Measurements from ENCODE around the gene SLCO4A1.

The SLCO4A1 gene, protein sequence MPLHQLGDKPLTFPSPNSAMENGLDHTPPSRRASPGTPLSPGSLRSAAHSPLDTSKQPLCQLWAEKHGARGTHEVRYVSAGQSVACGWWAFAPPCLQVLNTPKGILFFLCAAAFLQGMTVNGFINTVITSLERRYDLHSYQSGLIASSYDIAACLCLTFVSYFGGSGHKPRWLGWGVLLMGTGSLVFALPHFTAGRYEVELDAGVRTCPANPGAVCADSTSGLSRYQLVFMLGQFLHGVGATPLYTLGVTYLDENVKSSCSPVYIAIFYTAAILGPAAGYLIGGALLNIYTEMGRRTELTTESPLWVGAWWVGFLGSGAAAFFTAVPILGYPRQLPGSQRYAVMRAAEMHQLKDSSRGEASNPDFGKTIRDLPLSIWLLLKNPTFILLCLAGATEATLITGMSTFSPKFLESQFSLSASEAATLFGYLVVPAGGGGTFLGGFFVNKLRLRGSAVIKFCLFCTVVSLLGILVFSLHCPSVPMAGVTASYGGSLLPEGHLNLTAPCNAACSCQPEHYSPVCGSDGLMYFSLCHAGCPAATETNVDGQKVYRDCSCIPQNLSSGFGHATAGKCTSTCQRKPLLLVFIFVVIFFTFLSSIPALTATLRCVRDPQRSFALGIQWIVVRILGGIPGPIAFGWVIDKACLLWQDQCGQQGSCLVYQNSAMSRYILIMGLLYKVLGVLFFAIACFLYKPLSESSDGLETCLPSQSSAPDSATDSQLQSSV

DNA sequence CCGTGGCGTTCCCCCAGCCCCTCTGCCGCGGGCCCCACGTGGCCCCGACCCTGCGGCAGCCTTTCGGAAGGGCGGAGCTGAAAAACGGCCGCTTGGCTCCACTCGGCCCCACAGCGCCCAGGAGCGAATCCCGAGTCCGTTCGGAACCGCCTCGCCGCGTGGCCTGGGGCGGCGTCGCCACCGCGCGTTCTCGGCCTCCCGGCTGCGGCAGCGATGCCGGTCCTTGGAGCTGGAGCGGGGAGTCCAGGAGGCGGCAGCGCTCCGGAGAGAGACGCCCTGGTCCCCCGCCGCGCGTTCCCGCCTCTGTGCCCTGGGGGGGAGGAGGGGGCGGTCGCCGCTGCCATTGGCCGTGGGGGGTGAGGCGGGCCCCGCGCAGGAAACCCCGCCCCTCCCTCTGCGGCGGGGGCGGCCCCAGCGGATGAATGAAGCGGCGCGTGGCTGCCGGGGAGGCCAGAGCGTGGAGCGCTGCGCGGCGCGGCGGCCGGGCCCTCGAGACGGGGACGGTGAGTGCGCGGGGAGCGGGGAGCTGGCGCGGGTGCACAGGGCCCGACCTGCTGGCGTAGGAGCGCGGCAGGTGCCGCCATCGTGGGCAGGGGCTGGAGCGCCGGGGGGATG, at the start of gene SLCO4A1:
Gene SLCO4A1, plus strand, starts transcription at position 453 of the 615 bp plus-strand sequence. CDS start 13,952 bp downstream, outside the sequence.
- DNase-seq = peak; percentile 47 to 84 (median 67)

DNA sequence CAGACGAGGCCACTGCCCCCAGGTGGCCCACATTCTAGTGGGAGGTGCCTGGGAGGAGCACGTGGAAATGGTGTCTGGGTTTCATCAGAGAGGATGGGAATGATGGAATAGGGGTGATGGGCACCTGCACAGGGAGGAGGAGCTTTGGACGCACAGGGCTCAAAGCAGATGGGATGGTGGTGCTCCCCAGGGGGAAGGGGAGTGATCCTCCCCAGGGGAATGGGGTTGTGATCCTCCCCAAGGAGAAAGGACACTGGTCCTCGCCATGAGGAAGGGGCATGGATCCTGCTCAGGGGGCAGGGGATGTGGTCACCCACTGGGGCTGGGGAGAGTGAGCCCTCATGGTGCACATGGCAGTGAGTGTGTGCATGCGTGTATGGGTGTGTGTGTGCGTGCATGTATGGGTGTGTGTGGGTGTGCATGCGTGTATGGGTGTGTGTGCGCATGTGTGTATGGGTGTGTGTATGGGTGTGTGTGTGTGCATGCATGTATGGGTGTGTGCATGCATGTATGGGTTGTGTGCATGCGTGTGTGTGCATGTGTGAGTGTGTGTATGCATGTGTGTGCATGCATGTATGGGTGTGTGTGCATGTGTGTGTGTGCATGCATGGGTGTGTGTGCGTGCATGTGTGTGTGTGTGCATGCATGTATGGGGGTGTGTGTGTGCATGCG, 49.7 kb upstream of the SLCO4A1 start:
- DNase-seq = no peak

DNA sequence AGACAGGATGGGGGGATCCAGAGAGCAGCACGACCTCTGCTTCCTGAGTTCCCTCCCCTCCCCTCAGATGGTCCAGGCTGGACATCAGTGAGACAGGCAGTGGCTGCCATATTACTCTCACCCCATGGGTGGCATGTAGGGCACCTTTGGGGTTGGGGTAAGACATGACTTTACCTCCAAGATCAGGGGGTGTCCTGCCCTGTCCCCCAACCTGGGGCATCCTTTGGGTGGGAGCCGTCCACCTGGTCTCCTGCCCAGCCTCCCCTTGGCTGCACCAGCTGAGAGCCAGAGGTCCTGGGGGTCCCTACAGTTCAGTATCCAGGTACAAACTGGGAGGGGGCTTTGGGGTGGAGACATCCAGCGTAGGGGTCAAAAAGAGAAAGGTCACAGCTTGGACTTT, 48.7 kb upstream of the SLCO4A1 start:
- DNase-seq = no peak

DNA sequence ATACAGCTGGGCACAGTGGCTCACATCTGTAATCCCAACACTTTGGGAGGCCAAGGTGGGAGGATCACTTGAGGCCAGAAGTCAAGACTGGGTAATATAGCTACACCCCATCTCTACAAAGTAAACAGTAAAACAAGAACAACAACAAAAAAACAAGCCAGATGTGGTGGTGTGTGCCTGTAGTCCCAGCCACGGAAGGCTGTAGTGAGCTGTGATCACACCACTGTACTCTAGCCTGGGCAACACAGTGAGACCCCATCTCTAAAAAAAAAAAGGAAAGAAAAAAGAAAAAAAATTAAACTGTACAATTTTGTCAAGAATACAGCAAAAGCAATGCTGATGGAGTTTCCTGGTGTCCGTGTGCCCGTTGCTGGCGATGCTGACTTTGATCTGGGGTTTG, 47.2 kb upstream of the SLCO4A1 start:
- no peak for DNase-seq

DNA sequence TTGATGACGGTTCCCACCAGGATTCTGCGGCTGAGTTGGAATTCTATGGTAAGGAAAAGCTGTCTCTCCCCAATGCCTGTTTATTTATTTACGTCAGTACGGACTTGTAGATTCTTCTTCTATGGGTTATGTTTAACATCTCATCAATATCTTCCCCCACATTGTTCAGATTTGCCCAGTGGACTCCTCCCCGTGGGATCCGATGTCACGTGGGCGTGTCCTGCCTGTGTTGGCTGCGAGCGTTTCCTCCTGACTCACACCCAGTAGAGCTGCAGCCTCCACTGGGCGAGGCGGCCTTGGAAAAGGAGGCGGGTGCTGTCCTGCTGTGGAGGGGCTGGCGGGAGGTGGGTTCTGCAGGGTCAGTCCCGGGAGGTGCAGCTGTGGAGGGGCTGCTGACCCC, 46.8 kb upstream of the SLCO4A1 start:
- no peak for DNase-seq

DNA sequence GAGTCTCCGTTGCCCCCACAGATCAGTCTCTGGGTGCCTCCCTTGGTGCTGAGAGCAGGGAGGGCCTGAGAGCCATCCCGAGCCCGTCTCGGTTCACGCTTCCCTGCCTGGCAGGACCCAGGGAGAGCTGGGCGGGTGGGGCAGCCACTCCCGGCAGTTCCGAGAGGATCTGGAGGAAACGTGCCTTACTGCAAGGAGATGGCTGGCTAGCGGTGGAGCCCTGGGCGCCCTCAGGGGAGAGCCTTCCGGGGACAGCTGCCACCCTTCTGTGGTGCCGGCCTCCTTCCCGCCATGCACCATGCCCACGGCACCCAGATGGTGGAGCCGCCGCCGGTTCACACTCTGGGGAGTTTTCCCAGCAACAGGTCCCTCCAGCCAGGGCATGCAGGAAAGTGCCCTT, 45.8 kb upstream of the SLCO4A1 start:
- no peak for DNase-seq

DNA sequence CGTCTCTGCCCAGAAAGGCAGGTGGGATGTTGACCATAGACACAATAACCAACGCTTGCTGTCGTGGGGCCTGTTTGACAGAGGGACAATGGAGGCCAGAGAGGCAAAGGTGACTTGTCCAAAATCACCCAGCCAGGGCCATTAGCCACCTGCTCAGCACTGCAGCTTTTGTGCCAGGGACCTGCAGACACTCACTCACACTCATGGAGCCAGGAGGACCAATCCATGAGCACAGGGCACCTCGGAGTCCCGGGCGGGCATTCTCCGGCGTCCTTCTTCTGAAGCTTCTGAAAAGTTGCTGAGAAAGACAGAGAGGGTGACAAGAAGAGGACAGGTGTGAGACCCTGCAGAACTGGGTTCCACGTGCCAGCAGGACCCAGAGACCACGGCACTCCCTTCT, 45.4 kb upstream of the SLCO4A1 start:
- DNase-seq = no peak

DNA sequence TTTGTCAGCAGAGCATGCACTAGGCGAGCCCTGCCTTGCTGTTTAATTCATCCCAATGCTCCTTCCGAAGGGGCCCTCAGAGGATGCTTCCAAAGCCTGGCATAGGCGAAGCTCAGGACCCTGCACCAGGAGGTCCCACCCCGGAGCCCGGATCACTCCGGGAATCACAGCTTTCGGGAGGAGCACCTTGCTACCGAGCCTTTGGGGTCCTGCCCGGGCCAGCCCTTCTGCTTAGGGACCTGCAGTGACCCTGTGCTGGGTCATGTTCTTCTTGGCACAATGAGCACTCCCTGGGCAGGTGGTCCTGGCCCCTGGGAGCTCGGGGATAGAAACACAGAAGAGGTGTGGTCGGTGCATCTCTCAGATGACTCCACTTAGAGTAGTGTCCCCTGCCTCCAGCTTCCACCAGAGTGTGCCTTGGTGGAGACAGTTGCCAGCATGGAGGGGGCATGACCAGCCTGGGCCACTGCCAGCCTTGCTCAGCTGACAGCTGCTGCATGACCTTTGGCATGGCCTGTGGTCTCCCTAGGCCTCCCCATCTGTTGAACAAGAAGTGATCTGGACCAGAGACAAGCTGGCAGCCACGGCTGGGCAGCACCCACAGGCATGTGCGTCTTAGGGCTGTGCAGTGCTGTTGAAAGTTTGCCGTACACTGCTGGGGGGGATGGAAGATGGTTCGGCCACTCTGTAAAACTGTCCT, 44.7 kb upstream of the SLCO4A1 start:
- DNase-seq = no peak

DNA sequence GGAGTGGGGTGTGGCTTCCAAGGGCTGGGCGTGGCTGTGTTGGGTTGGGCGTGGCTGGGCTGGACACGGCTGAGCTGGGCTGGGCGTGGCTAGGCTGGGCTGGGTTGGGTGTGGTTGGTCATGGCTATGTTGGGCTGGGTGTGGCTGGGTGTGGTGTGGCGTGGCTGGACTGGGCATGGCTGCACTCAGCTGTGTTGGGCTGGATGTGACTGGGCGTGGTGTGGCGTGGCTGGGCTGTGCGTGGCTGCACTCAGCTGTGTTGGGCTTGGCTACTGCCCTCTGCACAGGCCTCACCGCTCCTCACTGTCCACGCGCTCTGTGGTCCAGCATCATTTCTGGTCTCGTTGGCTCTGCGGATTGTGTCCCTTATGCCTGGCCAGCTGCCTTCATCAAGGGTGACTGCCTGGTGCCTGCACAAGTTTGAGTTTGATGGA, 43.5 kb upstream of the SLCO4A1 start:
- no peak for DNase-seq

DNA sequence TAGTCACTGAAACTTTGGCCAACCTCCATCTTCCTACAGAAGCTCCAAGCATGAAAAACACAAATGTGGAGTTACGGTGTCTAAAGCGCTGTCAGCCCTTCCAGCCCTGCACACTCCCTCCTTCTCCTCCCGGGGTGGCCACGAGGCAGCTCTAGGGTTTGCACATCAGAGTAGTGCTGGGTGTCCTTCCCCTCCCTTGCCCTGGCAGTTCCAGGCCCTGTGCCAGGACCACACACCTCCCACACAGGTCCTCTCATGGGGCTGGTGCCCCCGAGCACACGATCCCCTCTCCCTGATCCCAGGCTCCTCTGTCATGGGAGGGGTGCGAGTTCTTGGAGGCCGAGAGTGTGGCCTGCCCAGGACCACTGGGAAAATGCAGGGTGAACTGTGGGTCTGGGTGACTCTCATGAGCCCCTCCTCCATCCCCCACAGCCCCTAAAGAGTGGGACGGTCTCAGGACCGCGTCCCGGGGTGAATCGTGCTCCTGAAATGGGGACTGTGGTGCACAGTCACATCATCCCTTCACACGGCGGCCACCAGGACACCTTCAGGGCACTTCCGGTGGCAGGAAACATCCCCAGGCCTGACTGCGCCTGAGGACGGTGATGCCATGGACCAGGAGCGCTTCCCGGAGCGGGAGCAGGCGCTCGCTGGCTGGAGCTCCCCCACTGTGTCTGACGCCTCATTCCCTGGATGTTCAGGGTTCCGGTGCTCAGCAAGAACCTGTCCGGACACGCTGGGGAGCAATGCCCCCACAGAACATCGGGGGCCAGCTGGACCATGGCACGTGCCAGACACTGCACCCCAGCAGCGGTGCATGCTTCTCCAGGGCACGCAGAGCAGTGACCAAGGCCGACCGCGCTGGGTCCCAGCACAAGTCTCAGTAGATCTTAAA, 42.8 kb upstream of the SLCO4A1 start:
- no peak for DNase-seq

DNA sequence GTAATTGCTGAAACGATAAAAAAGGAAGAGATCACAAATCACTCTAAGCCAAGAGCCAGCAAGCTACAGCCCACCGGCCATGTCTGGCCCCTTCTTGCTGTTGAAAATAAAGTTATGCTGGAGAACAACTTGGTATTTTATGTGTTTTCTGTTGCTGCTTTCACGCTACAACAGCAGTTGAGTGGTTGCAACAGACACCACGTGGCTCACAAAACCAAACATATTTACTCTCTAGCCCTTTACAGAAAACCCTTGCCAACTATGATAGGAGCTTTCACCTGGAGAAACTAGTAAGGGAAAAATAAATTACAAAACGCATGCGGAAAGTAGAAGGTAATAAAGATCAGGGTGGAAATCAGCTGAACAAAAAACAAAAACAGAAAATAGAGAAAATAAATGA, 41.1 kb upstream of the SLCO4A1 start:
- DNase-seq = no peak

DNA sequence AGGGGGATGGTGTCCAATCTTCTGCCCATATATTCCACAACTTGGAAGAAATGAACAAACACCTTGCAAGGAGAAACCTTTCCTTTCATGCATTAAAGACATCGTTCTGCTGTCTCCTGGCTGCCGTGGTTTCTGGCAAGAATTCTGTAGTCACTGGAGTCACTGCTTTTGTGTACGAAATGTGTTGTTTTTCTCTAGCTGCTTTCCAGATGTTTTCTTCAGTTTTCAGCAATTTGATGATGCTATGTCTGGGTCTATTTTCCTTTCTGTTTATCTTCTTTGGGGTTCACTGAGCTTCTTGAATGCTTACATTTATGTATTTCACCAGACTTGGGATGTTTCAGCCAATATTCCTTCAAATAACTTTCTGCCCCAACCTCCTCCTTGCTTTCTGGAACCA, 40.6 kb upstream of the SLCO4A1 start:
- DNase-seq = no peak

DNA sequence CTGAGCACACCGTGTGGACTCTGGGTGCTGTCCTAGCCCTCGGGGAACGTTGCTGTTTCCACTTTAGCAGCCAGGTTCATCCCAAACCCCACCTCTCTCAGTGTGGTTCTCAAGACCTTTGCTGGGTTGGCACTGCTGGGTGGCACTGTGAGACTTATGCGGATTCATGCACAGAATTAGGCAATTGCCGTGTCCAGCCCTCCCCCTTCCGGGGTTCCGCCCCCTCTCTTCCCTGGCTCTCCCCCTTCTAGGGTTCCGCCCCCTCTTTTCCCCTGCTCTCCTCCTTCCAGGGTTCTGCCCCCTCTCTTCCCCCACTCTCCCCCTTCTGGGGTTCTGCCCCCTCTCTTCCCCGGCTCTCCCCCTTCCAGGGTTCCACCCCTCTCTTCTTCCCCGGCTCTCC, 39.8 kb upstream of the SLCO4A1 start:
- peak in 1 of 4 experiments; percentile 26 for DNase-seq

DNA sequence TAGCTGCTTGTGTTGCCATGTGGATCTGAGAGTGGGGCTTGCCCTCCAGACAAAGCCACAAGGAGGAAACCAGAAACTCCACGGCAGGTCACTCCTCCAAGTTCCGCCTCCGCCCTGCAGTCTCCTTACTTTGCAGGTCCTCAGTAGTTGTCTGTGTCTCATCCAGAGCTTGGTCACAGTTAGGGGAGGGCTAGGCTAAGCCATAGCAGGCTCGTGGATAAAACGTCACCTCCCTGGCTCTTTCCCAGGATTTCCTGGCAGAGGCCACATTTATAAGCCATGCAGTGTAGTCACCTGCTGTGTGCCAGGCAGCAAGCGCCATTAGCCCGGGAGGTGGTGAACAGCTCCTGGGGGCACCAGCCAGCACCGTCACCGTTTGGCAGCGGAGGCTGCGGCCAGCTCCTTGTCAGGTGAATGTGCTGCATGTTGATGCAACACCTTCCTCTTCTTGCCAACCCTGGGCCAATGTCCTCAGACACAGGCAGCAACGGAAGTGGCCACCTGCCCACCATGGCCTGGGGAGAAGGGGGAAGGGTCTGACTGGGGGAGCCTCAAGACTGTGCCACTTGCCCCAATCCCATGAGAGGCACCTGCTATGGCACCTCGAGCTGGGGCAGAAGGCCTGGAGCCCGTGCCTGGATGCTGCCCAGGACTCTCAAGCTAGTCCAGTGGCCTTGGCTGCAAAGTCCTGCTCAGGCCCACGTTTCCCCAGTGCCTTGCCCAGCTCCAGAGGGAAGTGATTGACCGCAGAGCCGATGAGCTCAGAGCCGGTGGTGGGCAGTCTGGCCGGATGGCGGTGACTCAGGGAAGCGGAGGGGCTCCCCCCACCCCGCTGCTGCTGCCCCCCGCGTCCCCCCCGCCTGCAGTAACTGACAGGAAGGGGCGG, 39.0 kb upstream of the SLCO4A1 start:
- peak in 1 of 4 experiments; percentile 16 for DNase-seq

DNA sequence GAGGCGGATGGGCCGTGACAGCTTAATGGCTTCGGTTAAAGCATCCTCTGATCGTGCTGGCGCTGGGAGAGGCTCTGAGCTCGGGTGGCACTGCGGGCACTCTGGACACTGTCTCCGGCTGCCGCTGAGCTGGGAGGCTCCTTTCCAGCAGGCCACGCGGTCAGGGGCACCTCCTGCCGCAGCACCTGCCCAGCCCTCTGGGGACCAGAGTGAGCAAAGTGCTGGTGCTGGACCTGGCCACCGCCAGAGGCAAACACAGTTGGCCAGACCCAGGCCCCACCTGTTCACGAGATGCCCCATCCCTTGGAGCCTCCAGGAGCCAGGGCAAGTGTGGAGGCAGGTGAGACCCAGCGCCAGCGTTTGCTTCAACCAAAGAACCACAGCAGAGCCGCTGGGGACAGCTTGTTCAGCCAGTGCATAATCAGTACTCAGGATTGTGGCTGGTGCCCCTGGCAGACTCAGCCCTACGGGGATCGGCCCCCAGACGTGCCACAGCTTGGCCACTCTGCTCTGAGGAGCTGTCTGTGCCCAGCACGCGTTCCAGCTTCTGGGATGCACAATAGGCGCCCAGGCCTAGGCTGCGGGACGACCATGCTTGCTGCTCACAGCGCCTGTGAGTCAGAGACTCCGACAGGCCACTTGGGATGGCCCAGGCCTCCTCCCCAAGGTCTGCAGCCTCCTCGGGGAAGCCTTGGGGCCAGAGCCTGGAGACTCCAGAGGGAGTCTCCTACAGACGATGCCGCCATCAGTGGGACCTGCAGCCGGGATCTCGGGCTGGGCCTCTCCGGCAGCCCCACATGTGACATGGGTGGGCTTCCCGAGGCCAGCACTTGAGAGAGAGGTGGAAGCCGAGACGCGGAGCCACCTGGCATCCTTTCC, 38.2 kb upstream of the SLCO4A1 start:
- no peak for DNase-seq

DNA sequence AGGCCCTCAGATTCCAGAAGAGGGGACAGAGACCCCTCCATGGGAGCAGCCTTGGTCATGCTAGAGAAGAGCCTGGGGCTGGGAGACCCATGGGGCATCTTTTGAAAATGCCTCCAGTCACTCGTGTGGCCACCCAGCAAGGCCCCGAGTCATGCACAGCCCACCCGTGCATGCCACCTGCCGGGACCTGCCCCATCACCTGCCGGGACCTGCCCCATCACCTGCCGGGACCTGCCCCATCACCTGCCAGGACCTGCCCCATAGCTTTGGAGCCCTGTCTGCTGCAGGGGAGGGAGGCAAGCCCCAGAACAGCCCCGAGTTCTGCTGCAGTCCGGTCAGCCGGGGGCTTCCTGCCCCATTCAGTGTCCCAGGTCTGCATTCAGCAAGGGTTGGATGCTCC, 37.5 kb upstream of the SLCO4A1 start:
- no peak for DNase-seq

DNA sequence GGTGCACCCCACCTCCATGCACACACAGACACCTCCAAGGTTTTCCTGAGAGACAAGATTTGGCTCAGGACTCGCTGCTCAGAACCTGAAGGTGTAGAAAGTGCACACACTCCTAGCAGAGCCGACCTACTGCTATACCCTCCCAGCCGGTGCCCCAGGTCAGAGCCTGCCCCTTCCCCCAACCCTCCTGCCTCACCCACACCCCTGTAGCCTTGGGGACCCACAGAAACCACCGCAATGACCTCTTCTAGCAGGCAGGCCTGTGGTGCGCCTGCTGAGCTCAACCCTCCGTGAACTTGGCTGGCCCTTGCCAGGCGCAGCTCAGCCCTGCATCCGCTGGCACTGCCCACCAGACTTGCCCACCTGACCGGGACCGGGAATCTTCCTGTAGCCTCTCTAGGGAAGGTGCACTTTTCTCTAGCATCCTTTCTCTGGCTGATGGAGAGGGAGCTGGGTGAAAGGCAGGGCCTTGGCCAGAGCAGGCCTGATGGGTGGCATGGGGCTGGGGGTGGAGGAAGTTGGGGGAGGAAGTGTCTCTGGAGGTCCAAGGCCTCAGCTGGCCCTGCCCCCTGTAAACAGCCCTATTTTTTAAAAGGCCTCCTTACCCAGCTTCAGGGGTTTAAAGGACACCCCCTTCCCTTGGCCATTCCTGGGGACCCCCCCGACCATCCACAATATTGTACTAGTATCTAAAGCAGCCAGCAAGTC, 36.9 kb upstream of the SLCO4A1 start:
- no peak for DNase-seq

DNA sequence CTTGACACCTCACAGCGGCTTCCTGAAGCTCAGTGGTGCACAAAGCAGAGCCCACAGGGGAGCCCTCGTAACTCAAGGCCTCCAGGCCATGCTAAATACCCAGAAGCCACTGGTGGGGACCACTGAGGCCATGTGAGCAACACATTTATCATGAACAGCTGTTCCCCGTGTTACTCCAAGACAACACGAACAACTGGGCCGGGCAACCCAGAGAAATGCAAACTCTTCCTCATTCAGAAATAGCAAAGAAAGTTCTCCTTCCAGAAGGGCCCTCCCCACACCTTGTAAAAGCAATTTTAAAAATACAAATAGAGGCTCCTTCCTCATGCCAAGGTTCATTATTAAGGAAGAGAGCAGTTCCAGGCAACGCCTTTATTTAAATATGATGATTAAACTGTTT, 36.3 kb upstream of the SLCO4A1 start:
- DNase-seq = no peak
